ENCODE results near the gene PHOX2B.

GRCh38 chr4:41727861-41728572 is 20.5 kb downstream of the PHOX2B start:
- TF ChIP-seq CTCF (IDR thresholded peaks at IDR 0.05) (no peak), POLR2A (IDR thresholded peaks at IDR 0.05) (no peak)
